Mucosa of descending colon (tissue), 3 donors: Measurements from ENCODE around the gene TACO1. TPM values are rescaled to one million over a fixed set of nuclear protein-coding genes. Genes with fewer than 3 reads are reported as not detected.
A peak's percentile ranks its signal among the peaks of the same experiment; 100 is the strongest.

Experiments
- ATAC-seq: fragments of 200-7000 bp; cut with Tn5 transposase; one replicate; pipeline ENCODE4 v1.9.1; 2020; ENCODE audit warnings: mild to moderate bottlenecking, moderate library complexity
- DNase-seq, 3 donors: peaks; one replicate each; pipeline ENCODE4 v3.0.0-alpha.2; 2020
- H3K36me3 ChIP-seq: fragments of 200-600 bp; one replicate; pipeline ENCODE4 v1.8.0; 2021; ENCODE audit warnings: low read depth, mild to moderate bottlenecking
- H3K4me1 ChIP-seq: fragments of 200-600 bp; one replicate; pipeline ENCODE4 v1.8.0; 2021; ENCODE audit warnings: low read depth, mild to moderate bottlenecking
- H3K4me3 ChIP-seq: fragments of 200-600 bp; one replicate; pipeline ENCODE4 v1.8.0; 2021; ENCODE audit warnings: mild to moderate bottlenecking
- H3K9me3 ChIP-seq: fragments of 200-600 bp; one replicate; pipeline ENCODE4 v1.8.0; 2021; ENCODE audit warnings: mild to moderate bottlenecking
- CTCF ChIP-seq: fragments of 200-600 bp; IDR thresholded peaks from one replicate; pipeline ENCODE4 v1.8.0; 2022; ENCODE audit warnings: antibody characterized with exemption, mild to moderate bottlenecking
- intact Hi-C, 2 donors: fragments of 100-400 bp; cut with DNase I in 1 of 2; cut with micrococcal nuclease in 1 of 2; formaldehyde crosslinking; loops; one replicate each; pipeline versions ENCODE4 v1.11.0 to v1.11.1; 2022; cut with DNase I, micrococcal nuclease
- total RNA-seq, 3 donors: library from RNA; stranded (reverse); fragmentation: NEBNext Ultra II Directional in 2 of 3; extraction: Animal tissue kit (Norgen Biotek cat#: 25700) in 2 of 3; gene quantifications; one replicate each; pipeline versions ENCODE4 v1.2.1 to v1.2.4, GENCODE V29; 2021 to 2023
- donor health status: DM: no; HTN: no; CAD: no; lungs with moderate emphysema.
- donor health status: DM: no; HTN: no; CAD: no.
- donor health status: DM: no; HTN: yes; CAD: no.

Gene TACO1
- total RNA-seq, 3 donors from 2014 or later, result 21.7 to 34.4 (median 29.7) TPM

GRCh38 chr17:63596856-63597586 is 3.7 kb upstream of the TACO1 start:
- no peak for DNase-seq
- no peak overlapping the region for H3K4me3 ChIP-seq
- TF ChIP-seq CTCF, result no peak
- ATAC-seq, result no peak
- peaks cover 15% of the 10 kb centered on the region for H3K4me1 ChIP-seq
- intact Hi-C loops, result no loop called here
- no peaks in the 10 kb centered on the region for H3K9me3 ChIP-seq
- H3K36me3 ChIP-seq, result no peaks in the 10 kb centered on the region

- H3K9me3 ChIP-seq, result no peaks in the 10 kb centered on the region
Observed at GRCh38 chr17:63598281-63598680, 2.4 kb upstream of the TACO1 start.

GRCh38 chr17:63601439-63602371 is 1.0 kb downstream of the TACO1 start:
- no peaks in the 10 kb centered on the region for H3K9me3 ChIP-seq
- H3K4me1 ChIP-seq, result peaks cover 15% of the 10 kb centered on the region
- no peak for TF ChIP-seq CTCF
- DNase-seq (peak; percentile 51 to 75 (median 59)), ATAC-seq (peak; percentile 73)
- intact Hi-C loops, result no loop called here
- peaks cover 5% of the 10 kb centered on the region for H3K36me3 ChIP-seq
- peak overlapping the region; percentile 89 for H3K4me3 ChIP-seq

More at GRCh38 chr17:63598281-63598680, 2.4 kb upstream of the TACO1 start:
- H3K4me3 ChIP-seq, result no peak overlapping the region
- intact Hi-C loops, result no loop called here
- peaks cover 15% of the 10 kb centered on the region for H3K4me1 ChIP-seq
- no peak for DNase-seq
- TF ChIP-seq CTCF, result no peak
- ATAC-seq, result no peak
- no peaks in the 10 kb centered on the region for H3K36me3 ChIP-seq

DNA sequence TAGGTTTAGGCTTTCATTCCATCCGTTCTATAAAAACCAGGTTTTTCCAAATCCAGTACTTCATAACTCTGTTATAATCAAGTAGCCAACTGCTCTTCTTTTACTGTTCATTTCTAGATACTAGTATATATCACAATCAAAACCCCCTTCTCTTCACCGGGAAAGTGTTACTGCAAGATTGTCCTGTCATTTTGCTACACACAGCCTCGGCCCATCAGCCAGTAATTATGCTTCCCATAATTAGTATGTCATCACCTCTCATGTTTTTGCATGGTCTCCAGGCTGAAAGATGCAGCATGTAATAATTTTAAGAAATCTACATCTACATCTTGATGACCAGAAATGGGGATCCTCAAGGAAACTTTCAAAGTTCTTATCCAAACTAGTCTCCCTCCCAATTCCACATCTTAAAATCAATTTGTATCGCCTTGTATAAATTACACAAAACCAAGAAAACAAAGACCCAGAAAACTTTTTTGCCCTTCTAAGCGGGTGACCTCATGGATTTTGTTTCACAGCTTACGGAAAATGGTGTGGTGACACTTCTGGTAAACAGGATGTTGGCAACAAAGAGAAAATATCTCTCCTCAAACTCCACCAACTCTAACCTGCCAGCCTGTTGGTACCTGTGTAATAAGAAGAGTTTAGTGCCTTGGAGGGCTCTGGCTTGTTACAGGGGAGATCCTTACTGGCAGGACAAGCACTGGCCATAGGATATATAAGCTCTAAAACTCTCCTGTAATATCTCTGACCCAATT is 9.3 kb downstream of the TACO1 start:
- Histone ChIP-seq H3K4me1 (no peaks in the 10 kb centered on the region), H3K4me3 (no peak overlapping the region), H3K9me3 (no peaks in the 10 kb centered on the region), H3K36me3 (peaks cover 13% of the 10 kb centered on the region)
- intact Hi-C loops, result loop anchor here (5.0 kb wide), 1 partner anchor 183 kb away; no protein-coding TSS in a partner anchor
- no peak for TF ChIP-seq CTCF
- no peak for ATAC-seq
- DNase-seq, result no peak

DNA sequence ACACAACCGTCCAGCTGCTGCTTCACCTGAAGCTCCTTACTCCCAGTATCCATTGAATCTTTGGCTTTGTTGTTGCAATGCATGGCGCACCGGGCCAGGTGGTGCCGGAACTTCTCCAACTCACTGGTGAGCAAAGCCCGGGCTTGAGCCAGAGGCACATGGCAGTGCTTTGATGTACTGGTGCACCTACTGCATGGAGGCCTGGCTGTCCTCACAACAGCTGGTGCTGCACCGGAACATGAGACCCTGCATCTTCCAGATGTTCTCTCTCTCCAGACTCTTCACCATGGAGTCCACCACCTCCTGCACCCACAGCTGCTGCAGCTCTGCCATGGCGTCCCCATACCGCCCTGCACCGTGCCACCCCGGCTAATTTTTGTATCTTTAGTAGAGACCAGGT is 10.2 kb downstream of the TACO1 start:
- DNase-seq, result no peak
- H3K36me3 ChIP-seq, result peaks cover 13% of the 10 kb centered on the region
- no peak for TF ChIP-seq CTCF
- no peak for ATAC-seq
- H3K4me1 ChIP-seq, result no peaks in the 10 kb centered on the region
- intact Hi-C loops, result no loop called here
- H3K9me3 ChIP-seq, result no peaks in the 10 kb centered on the region
- no peak overlapping the region for H3K4me3 ChIP-seq
